ENCODE data around the gene SNORC.

DNA sequence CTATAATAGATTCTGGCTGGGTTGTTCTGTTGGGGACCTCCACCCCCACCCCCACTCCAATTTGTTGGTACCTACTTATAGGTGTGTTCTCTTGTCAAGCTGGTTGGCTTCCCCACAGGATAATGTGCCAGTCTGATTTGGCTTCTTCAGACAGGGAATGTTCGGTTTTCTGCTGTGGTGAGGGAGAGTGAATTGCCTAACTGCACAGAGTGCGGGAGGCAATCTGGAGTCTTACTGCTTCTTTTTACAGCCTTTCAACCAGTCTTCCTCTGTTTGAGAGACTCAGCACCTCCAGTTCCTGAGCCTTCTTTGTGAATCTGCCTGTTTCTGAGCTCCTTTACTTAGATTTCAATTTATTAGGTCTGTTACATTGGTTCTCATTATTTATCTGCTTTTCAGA, 27.4 kb upstream of the SNORC start:
- no peak for TF ChIP-seq SUZ12 (IDR thresholded peaks at IDR 0.05)
- TF ChIP-seq FOXM1 (IDR thresholded peaks at IDR 0.05; ENCODE audit: borderline replicate concordance) = no peak
- TF ChIP-seq, protein P1, sequence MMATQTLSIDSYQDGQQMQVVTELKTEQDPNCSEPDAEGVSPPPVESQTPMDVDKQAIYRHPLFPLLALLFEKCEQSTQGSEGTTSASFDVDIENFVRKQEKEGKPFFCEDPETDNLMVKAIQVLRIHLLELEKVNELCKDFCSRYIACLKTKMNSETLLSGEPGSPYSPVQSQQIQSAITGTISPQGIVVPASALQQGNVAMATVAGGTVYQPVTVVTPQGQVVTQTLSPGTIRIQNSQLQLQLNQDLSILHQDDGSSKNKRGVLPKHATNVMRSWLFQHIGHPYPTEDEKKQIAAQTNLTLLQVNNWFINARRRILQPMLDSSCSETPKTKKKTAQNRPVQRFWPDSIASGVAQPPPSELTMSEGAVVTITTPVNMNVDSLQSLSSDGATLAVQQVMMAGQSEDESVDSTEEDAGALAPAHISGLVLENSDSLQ (IDR thresholded peaks at IDR 0.05) = no peak
- TF ChIP-seq LEF1 (IDR thresholded peaks at IDR 0.05; ENCODE audit: borderline replicate concordance) = no peak
- TF ChIP-seq ELF4 (IDR thresholded peaks at IDR 0.05) = no peak
- no peak for TF ChIP-seq BHLHE40 (IDR thresholded peaks at IDR 0.05; ENCODE audit: borderline replicate concordance)
- no peak for TF ChIP-seq SP1 (IDR thresholded peaks at IDR 0.05)
- no peak for TF ChIP-seq L3MBTL2 (conservative IDR thresholded peaks at IDR 0.05)
- TF ChIP-seq NFRKB (IDR thresholded peaks at IDR 0.05) = no peak
- no peak for TF ChIP-seq TARDBP (IDR thresholded peaks at IDR 0.05)

Data from HEK293T (cell line).